ENCODE data around the gene PANX2. TPM values are rescaled to one million over a fixed set of nuclear protein-coding genes. Genes with fewer than 3 reads are reported as not detected.
A peak's percentile ranks its signal among the peaks of the same experiment; 100 is the strongest.

Gene PANX2
- total and polyA plus RNA-seq, 9 of the 15 experiments (the other 6 are each of a cell fraction or from before 2014, with no cell fraction given) = 0.01 to 3.9 (median 0.67) TPM; not detected in 1

GRCh38 chr22:50143096-50143495 lies 27.4 kb upstream of the PANX2 start (continued):
- TF ChIP-seq, protein P1, sequence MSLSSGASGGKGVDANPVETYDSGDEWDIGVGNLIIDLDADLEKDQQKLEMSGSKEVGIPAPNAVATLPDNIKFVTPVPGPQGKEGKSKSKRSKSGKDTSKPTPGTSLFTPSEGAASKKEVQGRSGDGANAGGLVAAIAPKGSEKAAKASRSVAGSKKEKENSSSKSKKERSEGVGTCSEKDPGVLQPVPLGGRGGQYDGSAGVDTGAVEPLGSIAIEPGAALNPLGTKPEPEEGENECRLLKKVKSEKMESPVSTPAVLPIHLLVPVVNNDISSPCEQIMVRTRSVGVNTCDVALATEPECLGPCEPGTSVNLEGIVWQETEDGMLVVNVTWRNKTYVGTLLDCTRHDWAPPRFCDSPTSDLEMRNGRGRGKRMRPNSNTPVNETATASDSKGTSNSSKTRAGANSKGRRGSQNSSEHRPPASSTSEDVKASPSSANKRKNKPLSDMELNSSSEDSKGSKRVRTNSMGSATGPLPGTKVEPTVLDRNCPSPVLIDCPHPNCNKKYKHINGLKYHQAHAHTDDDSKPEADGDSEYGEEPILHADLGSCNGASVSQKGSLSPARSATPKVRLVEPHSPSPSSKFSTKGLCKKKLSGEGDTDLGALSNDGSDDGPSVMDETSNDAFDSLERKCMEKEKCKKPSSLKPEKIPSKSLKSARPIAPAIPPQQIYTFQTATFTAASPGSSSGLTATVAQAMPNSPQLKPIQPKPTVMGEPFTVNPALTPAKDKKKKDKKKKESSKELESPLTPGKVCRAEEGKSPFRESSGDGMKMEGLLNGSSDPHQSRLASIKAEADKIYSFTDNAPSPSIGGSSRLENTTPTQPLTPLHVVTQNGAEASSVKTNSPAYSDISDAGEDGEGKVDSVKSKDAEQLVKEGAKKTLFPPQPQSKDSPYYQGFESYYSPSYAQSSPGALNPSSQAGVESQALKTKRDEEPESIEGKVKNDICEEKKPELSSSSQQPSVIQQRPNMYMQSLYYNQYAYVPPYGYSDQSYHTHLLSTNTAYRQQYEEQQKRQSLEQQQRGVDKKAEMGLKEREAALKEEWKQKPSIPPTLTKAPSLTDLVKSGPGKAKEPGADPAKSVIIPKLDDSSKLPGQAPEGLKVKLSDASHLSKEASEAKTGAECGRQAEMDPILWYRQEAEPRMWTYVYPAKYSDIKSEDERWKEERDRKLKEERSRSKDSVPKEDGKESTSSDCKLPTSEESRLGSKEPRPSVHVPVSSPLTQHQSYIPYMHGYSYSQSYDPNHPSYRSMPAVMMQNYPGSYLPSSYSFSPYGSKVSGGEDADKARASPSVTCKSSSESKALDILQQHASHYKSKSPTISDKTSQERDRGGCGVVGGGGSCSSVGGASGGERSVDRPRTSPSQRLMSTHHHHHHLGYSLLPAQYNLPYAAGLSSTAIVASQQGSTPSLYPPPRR (CRISPR knock-in tag; IDR thresholded peaks at IDR 0.05; ENCODE audit: borderline replicate concordance) = no peak
- TF ChIP-seq SREBF1 (IDR thresholded peaks at IDR 0.05; ENCODE audit: borderline replicate concordance, low read depth, low read length) = no peak

GRCh38 chr22:50144005-50144614 lies 26.4 kb upstream of the PANX2 start:
- H3K27me3 ChIP-seq (ENCODE audit: control insufficient read depth in 2 of 2, insufficient read depth in 2 of 2, low read length in 2 of 2) = no peaks in the 10 kb centered on the region
- no peak for DNase-seq (ENCODE audit: extremely low read depth in 1 of 4, low spot score in 3 of 4)
- H3K9me1 ChIP-seq (ENCODE audit: control insufficient read depth, insufficient read depth, low read length) = no peaks in the 10 kb centered on the region
- POLR2A ChIA-PET = no interaction called here
- H3K4me3 ChIP-seq = no peak overlapping the region
- H3K9me3 ChIP-seq (replicated peaks; ENCODE audit: control insufficient read depth, insufficient read depth, low read depth, low read length) = no peaks in the 10 kb centered on the region
- FAIRE-seq = no peak
- ATAC-seq = 0 out of 3 replicates have a peak, but pooled peaks have one; percentile 20
- 54% methylated on average over 16 of the region's 18 CpGs for WGBS (ENCODE audit: insufficient coverage, low coverage, missing lambda C conversion rate)
- no peak overlapping the region for H2AFZ ChIP-seq (ENCODE audit: low read depth, low read length)
- CTCF ChIA-PET (ENCODE audit: low intra/inter-chr PET ratio) = no interaction called here
- intact Hi-C loops (cut with micrococcal nuclease) (loop anchor here (10.0 kb wide), 1 partner anchor 201 kb away; the partner anchor contains the start of gene PPP6R2), in situ Hi-C loops (cut with MboI) (loop anchor here (5.0 kb wide), 1 partner anchor 68 kb away; no protein-coding TSS in a partner anchor)
- H3K79me2 ChIP-seq (ENCODE audit: control insufficient read depth, insufficient read depth, low read length) = no peaks in the 10 kb centered on the region
- no TSS peak for BruUV-seq (replicated peaks)
- peaks cover 16 to 39% of the 10 kb centered on the region in 2 experiments; a peak in 4 of 5 replicates for H3K4me1 ChIP-seq (replicated peaks in 1 of 2; ENCODE audit: control insufficient read depth in 2 of 2, insufficient read depth in 2 of 2, low read length in 2 of 2)
- no peaks in the 10 kb centered on the region for H3K36me3 ChIP-seq (ENCODE audit: control insufficient read depth, insufficient read depth, low read length)
- H3K27ac ChIP-seq (ENCODE audit: extremely low read depth, low read depth, low read length) = no peak overlapping the region
- no peaks in the 10 kb centered on the region for H4K20me1 ChIP-seq (replicated peaks; ENCODE audit: control insufficient read depth, insufficient read depth, low read length)
- no peak overlapping the region; a peak in 1 of 4 replicates for H3K9ac ChIP-seq (ENCODE audit: insufficient read depth in 1 of 2, low read depth in 2 of 2, low read length in 2 of 2)
- H3K4me2 ChIP-seq (ENCODE audit: insufficient read depth, low read length) = no peak overlapping the region
- TF ChIP-seq ZNF398 (CRISPR knock-in tag; IDR thresholded peaks at IDR 0.05) (no peak), HNRNPLL (IDR thresholded peaks at IDR 0.05; ENCODE audit: low read depth, low read length, poor library complexity, severe bottlenecking) (no peak), CBX3 (IDR thresholded peaks at IDR 0.05; ENCODE audit: borderline replicate concordance in 1 of 2, low read length in 2 of 2) (no peak)
